GM18519 (cell line): ENCODE data around the gene LOXHD1.

Source experiments
- ATAC-seq: cut with Tn5 transposase; IDR thresholded peaks from one replicate; pipeline ENCODE4 v1.9.1; 2021; ENCODE audit warnings: mild to moderate bottlenecking, moderate library complexity; ENCODE audit not compliant: unreplicated experiment, low FRiP score

Gene LOXHD1

DNA sequence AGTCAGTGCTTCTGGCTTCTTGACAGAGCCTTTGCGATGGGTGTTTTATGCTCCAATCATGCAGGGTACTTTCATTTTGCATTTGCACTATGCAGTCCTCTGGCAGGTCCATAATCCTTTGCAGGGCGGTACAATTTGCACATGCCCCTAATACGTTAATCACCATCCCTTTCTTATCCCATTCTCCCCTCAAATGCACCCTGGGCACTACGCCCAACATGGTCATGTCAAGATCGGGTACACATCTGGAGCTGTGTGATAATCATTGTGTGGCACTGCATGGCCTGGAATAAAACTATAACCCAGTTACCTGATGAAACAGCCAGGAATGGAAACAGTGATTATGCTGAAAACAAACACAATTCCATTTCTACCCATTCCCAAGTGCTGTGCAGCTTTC is 27.7 kb downstream of the LOXHD1 start:
- ATAC-seq, result no peak

DNA sequence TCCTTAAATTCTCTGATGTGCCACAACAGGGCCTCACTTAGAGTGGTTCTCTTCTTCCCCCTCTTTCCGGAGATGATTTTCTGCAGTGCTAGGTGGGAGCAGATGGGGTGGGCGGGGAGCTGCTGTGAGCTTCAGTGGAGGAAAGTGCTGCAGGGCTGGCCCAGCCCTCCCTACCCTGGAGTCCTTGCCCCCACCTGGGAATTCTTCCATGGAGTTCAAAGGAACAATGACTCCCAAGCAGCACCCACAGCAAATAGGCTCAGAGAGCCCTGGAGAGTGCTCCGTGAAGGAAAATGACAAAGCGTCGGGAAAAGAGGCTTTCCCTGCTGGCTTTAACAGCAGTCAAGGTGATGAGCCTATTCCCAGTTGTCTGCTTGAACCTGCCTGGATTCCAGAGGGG is 28.8 kb downstream of the LOXHD1 start:
- no peak for ATAC-seq

DNA sequence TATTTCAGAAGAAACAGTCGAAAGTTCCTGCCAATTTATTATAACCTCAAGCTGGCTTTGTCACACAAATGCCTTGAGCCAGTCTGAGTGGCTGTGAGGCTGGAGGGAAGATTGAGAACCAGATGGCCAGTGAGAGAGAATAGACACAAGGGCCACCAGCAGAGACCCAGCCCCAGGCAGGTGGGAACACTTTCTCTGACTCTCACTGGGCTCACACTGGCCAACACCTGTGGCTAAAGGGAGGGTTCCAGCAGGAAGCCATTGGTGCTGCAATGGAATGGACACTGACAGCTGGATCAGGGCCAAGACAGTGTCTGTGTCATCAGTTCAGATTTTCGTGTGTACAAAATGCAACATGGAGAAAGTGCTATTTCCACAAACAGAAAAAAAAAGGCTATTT is 29.9 kb downstream of the LOXHD1 start:
- no peak for ATAC-seq

DNA sequence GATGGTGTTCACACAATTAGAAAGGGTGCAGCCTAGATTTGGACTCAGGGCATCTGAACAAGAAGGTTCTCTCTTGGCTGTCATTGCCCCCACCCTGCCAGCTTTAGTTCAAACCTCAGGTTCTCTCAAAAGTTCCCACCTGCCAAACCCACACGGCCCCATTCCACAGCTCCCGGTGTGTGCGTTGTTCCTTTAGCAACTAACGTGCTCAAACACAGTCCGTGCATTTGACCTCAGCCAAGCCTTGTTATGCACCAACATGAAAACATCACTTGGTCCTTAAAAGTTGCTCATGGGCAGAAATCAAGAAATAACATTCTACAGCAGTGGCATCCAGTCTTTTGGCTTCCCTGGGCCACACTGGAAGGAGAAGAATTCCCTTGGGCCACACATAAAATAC is 32.0 kb downstream of the LOXHD1 start:
- no peak for ATAC-seq

DNA sequence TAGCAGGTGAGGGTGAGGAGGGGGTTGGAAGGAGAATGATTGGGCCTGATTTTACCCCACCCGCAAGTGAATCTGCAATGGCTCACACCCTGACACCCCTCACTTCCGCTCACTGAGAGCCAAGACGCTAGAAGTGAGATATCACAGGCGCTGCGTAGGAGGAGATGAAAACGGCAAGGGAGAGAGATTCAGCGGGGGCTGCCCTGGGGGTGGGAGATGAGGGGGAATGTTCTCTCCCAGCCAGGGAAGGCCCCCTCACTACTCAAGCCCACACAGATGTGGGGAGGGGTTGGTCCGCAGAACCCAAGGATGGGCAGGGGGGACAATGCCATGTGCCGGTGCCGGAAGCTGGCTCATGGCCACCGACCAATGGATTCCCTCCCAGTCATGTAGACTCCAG is 32.9 kb downstream of the LOXHD1 start:
- no peak for ATAC-seq

DNA sequence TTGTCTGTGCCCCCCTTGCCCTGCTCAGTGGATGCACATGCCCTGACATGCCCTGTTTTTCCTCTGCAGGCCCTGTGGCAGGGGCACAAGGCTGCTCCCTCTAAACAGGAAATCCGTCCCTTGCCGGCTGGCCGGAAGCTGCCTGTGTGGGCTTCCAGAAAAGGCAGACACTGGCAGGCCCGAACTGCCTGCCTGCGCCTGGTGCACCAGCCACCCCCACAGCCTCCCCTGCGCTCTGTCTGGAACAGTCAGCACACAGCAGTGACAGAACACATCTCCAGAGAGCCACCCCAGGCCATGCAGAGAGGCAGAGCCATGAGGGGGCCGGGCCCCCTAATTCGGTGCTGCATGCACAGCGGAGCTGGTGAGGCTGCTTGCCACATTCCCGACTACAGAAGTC is 33.5 kb downstream of the LOXHD1 start:
- no peak for ATAC-seq

DNA sequence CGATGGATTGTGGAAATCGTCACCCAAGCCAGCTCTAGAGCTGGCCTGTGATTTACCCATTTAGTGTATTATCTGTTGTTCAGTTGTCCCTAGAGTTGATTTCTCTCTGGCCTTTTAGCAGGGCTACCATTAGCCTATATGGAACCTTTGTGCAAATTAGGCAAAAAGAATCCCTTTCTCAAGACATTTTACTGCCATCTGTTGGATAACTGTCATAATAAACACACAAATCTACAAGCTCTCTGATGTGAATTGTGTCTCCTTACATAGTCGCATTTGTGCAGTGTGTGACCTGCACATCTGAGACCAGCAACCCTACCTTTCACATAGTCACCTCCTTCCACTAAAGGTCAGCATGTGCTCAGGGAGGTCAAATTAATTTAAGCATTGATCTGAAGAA is 34.0 kb downstream of the LOXHD1 start:
- no peak for ATAC-seq

DNA sequence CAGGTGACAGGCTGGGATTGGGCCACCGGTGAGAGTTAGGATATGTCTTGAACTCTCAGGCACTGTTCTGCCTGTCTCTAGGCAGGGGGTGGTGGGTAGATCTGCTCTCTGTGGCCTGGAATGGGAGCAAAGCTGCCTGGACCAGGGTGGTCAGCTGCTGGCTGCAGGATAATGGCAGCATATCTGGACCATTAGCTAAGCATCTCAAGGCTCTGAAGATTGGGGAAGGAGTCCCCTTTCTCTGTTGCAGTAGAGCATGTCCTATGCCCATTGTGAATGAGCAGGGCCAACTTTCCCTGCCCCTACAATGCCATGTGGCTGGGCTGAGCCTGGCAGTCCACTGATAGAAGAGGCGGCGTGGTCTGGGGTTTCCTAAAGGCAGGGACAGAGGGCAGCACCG is 34.6 kb downstream of the LOXHD1 start:
- ATAC-seq, result no peak

DNA sequence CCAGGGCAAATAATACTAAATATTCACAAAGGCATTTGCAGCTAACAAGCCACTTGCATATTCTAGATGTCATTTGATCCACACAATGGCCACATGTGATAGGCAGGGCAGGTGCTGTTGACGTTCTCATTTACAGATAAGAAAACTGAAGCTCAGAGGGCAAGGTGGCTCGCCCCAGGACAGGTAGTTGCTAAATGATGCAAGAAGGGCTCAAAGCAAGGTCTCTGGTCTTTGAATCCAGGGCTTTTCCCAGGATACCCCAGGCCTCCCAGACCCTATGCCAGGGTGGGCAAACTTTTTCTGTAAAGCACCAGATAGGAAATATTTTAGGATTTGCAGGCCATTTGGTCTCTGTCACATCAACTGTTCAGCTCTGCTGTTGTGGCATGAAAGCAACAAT is 35.1 kb downstream of the LOXHD1 start:
- no peak for ATAC-seq

DNA sequence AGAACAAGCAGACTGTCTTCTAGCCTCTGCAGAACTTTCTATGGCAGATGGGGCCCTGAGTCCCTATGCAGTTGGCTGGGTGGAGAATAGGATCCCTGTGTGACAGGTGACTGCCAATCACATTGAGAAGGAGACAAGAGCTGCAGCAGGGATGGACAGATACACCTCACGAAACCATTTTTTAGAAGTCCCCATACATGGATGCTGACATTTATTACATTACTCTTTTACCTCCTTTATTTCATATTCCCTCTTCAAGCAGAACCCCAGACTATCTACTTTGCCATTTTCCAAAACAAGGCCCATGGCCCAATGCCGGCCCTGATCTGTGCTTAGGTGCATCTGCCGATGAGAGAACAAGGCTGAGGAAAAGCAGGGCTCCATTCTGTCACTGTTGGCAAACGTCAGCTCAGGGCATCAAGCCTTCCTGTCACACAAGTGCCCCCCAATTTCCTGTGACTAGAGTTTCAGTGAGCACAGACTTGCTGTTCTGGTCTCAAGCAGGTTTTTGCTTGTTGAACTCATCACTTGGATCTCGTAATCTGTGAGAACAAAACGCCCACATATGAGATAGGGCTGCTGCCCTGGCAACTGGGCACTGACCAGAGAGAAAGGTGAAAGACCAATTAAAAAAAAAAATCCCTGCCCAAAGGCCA is 35.8 kb downstream of the LOXHD1 start:
- no peak for ATAC-seq

DNA sequence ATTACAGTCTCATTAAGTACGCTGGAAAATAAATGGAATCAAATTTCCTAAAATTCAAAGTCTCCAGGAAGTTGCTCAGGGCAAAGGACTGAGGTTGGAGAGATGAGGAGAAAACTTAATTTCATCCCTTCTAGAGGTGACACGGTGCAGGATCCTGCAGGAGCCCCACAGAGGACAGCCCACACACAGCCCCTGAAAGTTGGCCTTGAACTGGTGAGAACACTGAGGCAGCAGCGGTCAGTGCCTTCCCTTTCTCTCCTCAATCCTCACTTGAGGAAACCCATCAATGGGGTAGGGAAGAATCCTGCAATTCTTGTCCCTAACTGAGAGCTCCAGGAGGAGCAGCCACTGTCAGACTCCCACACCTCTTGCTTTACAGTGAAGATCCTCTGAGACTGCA is 37.5 kb downstream of the LOXHD1 start:
- ATAC-seq, result no peak

DNA sequence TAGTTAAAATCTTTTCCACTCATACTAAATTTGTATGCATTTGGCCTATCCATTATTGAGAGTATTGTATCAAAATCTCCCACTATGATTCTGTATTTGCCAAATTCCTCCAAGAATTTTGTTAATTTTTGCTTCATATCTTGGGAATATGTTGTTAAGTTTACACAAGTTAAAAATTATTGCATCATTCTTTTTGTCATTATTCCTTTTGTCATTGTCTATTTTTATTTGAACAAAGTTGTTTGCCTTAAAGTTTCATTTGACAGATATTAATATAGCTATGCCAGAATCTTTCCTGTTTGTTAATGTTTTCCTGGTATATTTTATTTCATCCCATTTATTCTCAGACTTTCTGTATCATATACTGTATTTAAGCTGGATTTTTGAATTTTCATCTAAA is 41.3 kb downstream of the LOXHD1 start:
- ATAC-seq, result no peak

DNA sequence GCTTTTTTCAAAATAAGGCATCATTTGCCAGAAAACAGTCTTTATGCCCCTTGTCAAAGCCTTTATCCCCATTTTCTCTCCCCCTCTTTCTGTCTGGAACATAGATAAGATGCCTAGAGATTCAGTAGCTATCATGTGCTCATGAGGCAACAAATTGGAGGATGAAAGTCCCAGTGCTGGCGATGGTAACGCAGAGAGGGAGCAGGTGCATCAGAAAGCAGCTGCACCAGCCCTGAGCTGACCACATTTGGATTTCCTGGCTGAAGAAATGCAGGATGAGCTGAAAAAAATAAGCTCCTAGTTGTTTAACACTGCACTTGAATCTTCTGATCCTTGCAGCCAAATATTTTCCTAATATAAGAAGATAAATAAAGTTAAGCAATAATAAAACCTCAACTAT is 48.0 kb downstream of the LOXHD1 start:
- ATAC-seq, result no peak

DNA sequence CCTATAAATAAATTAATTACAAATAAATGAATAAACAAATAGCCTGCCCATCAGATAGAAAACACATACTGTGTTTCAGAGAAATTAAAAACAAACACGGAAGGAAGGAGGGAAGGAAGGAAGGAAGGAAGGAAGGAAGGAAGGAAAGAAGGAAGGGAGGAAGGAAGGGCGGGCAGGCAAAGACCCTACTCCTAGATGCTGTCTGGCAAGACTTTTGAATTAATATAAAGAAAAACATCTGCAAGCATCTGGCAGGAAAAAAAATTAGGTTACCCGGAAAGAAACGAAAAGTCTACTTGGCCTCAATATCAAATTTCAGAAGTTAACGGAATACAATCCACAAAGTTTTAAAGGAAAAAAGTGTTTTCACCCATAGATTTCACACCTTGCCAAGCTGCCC is 49.1 kb downstream of the LOXHD1 start:
- no peak for ATAC-seq

DNA sequence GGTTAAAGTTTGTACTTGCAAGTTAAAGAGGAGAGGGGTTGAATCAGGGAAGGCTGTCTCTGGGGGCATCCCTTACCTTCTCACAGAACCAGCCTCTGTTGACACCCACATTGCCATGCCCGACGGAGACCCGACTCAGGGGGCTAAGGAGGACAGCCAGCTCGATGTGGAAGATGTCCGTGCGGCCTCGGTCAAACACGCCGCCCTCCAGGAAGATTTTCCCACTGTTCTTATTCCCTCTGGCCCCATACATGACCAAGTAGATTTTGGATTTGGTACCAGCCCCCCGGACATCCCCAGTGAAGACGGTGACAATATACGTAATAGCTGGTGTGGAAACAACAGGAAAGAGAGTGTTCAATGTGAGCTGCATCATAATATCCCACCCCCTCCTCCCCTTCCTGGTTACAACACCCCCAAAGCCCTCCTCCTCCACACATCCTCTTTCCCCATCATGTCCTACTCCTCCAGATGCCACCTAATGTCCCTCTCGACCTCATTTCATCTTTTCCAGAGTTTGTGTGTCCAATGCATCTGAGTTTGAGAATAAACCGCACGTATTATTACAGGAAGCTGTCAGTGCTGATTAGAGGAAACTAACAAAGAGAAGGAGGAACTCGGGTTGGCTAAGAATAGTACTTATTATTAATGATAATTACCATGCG is 55.7 kb downstream of the LOXHD1 start:
- no peak for ATAC-seq

DNA sequence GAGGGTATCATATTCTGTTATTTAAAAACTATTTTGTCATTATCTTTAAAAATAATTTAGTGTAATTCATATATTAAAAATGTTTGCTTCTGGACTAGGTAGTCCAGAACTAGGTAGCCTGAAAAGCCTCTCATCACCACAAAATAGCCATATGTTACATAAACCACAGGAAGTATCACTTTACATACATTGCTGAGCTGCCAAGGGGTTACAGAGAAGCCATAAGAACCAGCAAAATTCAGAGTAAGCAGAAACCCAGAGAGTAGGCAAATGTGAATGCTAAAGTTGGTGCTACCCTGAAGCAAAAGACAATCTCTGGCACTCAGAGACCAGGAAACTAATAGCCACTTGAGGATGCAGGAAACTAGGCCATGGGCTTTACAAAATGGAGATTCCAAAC is 60.9 kb downstream of the LOXHD1 start:
- no peak for ATAC-seq

DNA sequence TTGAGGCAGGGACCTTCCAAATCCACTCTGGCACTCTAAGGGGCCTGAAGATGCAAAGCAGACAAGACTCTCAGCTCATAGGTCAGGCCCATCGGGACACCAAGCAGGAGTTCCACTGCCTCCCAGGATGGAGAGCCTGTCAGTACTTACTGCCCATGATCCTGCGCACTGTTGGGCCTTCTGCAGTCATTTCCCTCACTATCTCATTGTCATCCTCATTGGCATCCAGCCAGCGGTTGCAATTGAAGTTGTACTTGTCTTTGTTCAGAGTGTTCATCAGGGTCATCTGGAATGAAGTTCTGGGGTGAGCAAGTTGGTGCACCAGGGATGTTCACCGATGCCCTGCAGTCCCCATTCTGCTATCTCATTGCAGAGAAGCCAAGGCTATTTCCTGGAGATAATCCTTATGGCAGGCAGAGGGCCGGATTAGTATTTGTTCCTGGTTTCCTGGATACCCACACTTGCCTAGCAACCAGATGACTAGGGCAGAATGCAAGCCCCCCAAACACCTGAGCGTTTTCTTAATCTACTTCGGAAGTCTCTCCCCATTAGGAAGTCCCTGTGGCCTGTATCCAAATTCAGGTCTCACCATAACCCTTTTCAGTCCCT is 65.1 kb downstream of the LOXHD1 start:
- ATAC-seq, result no peak

DNA sequence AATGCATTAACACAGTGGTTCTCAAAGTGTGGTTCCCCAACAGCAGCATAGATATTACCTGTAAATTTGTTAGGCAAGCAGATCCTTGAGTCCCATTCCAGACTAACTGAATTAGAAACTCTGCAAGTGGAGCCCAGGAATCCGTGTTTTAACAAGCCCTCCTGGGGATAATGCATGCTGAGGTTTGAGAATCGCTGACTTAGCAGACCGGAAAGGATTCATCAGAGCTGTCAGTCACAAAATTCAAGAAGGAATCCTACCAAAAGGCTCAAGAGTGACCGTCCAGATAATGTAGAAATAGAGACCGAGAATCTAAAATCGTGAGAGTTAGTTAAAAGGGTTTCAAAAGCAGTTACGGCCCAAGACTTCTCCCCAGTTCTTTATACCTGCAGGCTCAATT is 66.9 kb downstream of the LOXHD1 start:
- no peak for ATAC-seq

DNA sequence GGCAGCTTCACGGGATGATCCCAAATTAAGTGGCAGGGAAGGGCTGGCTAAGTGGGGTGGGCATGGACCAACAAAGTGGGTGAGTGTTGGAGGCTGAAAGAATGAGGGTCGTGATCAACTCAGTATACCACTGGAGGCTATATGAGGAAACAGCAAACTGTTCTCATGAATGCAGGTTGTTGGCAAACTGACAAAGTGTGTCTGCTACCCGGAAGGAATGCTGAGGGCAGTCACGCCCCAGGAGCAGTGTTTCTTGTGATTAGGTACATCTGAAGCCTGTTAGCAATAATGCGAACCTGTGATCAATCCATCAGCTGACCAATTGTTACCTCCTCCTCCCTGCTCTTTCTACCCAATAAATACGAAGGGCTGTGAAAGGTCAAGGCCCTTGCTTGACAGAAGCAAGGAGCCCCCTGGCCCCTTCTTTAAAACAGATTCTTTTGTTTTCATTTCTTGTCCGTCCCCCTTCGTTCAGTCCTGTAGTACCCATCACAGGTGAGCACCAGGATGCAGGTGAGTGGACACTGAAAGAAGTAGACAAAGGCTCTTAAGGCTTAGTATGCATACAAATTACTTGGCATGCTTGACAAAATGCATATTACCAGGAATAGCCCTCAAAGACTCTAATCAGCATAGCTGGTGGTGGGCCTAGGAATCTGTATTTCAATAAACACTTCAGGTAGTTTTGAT is 67.9 kb downstream of the LOXHD1 start:
- ATAC-seq, result no peak

DNA sequence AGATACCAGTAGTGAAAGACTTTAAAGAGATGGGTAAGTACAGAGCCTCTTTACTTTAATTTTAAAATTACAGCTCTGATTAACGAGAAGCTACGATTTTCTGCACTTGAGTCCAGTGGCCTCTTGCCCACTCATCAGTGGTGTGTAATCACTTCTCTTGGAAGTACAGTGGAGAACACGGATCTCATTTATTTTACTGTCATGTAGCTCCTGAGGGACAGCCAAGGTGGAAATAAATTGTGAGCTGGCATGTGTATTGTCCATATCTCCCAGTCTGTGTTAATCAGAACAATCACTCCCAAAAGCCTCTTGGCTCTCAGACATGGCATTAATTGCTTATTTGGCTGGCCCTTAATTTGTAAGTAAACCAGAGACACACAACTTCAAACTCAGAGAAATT is 69.4 kb downstream of the LOXHD1 start:
- ATAC-seq, result no peak

DNA sequence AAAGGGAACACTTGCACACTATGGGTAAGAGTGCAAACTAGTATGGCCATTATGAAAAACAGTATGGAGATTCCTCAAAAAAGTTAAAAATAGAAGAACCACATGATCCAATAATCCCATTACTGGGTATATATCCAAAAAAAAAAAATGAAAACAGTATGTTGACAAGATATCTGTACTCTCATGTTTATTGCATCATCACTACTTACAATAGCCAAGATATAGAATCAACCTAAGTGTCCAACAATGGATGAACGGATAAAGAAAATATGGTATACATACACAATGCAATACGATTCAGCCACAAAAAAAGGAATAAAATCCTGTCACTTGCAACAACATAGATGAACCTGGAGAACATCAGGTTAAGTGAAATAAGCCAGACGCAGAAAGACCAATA is 73.3 kb downstream of the LOXHD1 start:
- ATAC-seq, result no peak

DNA sequence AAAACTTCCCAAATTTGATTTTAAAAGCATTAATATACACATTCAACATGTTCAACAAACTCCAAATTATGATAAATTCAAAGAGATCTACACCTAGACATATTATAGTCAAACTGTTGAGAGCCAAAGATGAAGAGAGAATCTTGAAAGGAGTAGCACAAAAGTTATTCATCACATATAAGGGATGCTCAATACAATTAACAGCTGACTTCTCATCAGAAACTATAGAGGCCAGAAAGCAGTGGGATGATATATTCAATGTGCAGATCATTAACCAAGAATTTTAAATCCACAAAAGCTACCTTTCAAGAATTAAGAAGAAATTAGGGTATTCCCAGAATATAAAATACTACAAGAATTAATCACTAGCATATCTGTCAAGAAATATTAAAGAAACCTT is 75.4 kb downstream of the LOXHD1 start:
- ATAC-seq, result no peak
